Astrocyte of the hippocampus (primary cell): ENCODE results near the gene IQSEC1.
A peak's percentile ranks its signal among the peaks of the same experiment; 100 is the strongest.

Experiments used
- DNase-seq: peaks from one replicate; pipeline ENCODE4 v3.0.0; 2011; ENCODE audit warnings: low read depth, low spot score

IQSEC1 gene

DNA sequence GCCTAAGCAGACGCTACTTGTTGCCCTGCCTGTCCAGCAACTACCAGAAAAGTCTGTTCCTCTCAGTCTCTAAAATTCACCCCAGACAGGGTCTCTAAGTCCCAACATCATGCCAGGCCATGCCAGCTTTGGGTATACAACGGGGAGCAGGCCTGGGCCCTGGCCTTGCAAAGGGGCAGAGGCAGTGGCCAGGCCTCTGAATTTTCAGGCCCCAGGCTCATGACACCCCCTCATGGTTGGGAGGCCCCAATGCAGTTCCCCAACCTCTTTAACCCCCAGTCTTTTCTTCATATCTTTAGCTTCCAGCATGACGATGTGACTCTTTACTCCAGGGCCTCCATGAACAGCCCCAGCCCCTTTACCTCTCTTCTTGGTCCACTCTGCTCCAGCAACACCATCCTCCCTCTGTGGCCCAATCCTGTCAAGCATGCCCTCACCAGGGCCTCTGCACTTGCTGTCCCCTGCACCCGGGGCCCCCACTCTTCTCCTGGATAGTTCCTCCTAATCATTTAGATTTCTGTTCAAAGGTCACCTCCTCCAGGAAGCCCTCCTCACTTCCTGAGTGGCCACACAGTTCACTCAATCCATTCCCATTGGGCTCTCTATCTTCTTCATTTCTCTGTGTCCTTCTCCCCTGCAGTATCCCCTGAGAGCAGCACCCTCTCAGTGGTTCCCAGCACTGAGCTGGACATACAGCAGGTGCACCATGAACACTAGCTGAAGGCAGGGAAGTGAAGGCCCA lies 4.8 kb downstream of the IQSEC1 start:
- no peak for DNase-seq

DNA sequence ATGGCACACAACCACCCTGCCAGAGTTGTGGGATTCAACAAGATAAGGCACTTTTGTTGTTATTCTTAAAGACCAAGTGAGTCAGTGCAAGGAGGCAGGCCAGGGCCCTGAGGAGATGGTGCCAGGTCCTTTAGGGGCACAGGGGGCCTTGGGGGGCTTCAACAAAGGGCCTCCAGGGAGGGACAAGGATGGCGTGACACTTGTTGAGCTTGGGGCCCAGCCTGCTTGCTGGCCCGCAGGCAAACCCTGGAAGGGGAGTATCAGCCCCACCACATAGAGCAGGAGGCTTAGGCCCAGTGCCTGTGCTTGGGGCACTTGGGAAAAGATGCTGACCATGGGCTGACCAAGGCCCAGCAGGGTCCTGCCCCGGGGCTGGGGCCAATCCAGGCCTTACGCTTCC lies 5.5 kb downstream of the IQSEC1 start:
- no peak for DNase-seq

DNA sequence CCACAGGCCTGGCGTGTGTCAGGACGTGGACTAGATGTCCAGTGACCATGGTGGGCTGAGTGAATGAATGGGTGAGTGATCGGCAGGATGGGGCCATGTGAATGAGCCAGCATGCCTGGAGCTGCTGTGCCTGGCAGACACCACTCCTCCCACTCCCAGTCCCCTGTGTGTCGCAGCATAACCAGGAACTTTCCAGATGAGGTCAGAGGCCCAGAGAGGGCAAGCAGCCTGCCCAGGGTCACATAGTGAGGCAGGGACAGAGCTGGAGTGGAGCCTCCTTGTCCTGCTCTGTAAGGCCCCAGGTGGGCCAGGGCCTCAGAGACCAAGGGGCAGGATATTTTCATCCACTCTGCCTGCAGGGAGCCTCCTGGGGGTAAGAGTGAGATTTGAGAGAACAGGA lies 6.4 kb downstream of the IQSEC1 start:
- no peak for DNase-seq

DNA sequence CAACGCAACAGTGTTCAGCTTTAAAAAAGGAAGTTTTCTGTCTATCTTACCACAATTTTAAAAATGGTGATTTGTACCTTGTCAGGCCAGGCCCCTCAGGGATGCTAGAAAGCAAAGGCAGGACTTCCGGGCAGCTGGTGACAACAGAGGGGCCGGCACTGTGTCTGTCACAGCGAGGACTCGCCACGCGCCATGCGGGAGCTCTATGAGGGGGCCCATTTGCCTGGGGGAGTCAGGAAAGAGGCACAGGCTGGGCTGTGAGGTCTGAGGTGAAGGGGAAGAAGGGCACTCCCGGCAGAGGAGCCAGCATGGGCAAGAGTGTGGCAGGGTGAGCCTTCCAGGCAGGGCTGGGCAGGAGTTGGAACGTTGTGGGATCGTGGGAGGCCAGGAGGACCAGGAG lies 7.0 kb downstream of the IQSEC1 start:
- DNase-seq: no peak

DNA sequence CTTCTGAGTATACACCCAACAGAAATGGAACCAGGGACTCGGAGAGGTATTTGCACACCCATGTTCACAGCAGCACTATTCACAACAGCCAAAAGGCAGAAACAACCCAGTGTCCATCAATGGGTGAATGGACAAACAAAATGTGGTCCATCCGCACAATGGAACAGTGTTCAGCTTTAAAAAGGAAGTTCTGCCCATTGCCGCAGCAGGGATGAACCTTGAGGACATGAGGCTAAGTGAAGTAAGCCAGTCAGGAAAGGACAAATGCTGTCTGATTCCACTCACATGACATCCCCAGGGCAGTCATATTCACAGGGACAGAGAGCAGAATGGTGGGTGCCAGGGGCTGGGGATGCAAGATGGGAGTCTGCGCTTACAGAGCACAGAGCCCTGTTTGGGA lies 7.5 kb downstream of the IQSEC1 start:
- DNase-seq: no peak

DNA sequence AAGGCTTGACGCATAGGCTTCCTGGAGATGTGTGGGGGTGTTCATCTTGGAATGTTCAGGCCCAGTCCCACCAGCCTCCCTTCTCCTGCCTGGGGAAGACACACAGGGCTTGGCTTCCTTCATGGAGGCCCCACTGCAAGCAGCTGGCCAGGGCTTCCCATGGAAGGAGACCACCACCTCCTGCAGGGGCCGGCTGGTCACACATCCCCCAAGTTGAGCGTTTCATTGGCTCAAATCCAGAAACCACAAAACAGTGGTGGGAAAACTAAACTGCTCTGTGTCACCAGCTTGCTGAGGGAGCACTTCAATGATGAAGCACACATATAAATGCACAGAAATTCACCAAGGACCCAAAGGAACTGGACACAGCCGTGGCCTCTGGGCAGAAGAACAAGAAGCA lies 8.3 kb downstream of the IQSEC1 start:
- peak; percentile 61 for DNase-seq

DNA sequence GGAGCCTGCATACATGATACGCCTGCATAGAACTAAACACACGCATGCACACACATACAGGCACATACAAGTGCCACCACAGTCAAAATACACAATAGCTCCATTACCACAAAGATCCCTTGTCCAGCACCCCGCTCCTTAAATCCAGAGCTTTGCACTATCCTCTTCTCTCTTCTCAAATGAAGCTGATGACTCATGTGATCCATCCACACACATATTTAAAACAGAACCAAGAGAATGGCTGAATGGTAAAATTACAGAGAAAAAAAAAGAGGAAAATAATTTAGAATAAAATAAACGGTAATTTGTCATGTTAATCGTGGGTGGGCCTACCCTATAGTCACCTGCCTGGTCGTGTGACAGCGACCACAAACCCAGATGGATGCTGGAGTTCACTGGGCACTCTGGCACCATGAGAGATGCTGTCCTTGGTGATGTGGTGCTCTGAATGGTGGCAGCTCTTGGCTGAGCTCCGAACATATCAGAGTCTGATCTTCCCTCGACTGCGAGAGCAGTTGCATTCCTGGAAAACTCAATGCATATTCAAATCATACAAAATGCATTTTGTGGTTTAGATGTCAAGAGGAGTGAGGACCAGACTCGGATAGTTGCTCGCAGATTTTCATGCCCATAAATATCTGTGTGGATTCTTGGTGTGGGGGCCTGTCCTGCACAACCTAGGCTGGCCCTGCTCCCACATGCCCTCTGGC lies 8.9 kb downstream of the IQSEC1 start:
- DNase-seq: peak; percentile 31

DNA sequence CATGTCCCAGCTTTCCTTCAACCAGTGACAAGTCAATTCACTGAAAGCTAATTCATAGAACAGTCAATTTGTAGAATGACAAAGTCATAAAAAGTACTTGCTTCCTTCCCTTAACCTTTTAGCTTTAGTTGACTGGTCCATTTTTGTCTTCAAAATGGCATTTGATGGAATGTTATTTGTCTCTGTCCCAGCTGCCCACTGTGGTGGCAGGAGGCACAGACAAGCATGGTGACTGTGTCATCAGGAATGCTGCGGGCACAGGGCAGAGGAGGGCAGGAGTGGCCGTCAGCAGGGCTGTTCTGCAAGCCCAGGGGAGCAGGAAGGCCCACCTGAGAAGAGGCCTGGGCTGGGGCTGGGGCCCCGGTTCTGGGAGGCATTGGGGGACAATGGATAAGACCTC lies 10.0 kb downstream of the IQSEC1 start:
- peak; percentile 52 for DNase-seq

DNA sequence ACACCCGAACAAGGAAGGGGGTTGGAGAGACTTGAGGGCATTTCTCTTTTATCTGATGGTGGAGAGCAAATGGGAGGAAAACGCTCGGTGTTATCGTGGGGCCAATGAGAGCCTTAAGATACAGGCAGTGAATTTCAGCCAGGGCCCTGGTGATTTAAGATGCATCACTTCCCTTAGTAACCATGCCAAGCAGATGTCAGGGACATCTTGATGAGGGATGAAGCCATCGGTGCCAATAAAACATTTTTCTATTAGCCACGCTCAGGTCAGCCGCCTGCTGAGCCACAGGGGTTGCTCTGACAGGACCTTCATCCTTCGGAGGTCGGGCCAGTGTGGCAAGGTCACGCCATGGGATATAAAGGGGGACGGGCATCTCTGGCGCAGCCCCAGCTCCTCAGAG lies 10.6 kb downstream of the IQSEC1 start:
- no peak for DNase-seq

DNA sequence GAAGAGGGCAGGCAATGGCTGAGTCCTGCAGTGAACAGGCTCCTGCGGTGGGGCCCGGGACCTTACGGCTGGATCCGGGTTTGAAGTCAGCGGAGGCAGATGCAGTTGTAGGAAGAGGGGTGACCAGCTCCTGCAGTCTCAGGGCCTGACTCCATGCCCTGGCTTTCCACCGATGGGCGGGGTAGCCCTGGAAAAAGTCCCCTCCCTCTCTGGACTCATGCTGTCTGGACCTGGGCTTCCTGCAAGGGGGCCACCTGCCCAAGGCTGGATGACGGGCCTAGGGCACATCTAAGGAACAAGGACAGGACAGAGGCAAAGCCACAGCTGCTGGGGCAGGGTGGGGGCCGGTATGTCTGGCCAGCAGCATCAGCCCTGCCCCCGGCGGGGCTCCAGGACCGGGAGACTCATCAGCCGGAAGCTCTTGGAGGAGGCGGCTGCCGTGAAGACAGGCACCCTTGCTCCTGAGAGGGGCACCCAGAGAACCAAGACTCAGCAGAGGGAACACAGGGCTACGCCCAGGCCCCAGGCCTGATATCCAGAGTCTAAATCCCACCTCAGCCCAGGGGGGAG lies 12.8 kb downstream of the IQSEC1 start:
- DNase-seq: no peak

DNA sequence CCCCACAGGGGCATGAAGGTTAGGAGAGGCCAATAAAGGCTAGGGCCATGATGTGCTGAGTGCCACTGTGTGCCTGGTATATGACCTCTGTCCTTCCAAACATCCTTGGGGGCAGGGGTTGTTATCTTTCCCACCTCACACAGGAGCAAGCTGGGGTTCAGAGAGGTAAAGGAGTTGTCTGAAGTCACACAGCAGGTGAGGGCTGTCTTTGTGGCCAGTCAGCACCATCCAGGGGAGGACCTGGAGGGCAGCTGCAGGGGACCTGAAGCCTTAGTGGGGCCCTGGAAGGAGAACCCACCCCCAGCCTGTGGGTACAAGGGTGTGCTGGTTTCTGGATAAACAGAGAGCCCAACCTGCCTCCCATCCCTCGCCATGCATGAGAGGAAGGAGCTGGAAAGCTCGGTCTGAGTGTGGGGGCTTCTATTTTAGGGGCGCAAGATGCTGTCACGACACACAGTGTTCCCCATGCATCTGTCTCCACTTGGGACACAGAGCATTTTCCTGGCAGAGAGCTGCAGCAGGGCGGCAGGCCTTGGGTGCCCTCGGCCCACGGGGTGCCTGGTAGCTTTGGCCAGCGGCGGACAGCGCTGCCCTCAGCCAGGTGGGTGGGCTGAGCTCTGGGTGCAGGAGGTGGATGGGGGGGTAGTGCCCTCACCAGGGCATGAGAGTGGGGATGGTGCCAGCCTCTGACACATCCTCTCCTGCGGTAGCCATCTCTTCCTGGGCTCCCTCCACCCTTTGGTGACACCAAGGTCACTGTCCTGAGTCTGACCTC lies 14.7 kb downstream of the IQSEC1 start:
- DNase-seq: no peak

DNA sequence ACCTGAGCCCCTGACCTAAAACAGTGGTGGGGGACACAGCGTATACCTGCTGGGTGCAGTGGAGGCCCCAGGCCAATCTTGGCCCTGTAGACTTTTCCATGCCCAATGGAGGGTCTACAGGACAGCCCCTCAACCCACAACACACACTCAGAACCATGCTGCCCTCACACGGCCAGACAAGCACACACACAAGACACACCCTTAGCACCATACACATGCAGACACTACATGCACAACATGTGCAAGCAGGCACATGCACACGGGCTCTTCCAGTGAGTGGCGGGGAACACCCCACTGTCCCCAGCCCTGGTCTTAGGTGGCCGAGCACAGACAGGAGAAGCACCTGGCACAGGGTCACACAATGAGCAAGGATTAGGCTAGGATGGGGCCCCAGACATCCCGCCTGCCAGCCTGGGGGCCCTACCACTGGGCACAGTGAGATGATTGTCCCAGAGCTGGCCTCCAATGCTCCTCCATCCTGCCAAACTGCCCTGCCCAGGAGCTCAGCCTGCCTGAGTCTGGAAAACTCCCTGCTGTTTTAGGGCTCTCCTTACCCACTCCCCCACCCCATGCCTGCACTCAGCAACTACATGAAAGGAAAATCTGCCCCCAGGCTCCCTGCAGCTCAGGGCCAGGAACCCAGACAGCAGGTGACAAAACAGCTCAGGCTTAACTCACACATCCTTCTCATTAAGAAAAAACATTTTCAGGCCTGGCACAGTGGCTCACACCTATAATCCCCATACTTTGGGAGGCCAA lies 15.8 kb downstream of the IQSEC1 start:
- DNase-seq: no peak

DNA sequence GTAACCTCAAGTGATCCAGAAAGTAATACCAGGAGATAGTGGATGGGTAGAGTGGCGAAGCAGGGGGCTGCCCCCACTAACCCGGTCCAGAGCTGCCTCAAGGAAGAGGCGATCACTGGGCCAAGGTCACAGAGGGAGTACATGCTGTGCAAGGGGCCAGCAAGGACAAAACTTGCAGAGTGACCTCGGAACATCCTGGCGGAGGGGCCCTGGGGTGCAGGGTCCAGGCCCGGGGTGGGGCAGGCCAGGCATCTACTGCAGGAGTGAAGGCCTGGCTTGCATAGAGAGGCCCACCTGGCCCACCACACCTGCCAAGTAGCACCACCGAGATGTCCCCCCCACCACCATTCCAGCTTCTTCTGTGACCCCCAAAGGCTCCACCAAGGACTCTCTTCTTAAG lies 17.6 kb downstream of the IQSEC1 start:
- DNase-seq: no peak

DNA sequence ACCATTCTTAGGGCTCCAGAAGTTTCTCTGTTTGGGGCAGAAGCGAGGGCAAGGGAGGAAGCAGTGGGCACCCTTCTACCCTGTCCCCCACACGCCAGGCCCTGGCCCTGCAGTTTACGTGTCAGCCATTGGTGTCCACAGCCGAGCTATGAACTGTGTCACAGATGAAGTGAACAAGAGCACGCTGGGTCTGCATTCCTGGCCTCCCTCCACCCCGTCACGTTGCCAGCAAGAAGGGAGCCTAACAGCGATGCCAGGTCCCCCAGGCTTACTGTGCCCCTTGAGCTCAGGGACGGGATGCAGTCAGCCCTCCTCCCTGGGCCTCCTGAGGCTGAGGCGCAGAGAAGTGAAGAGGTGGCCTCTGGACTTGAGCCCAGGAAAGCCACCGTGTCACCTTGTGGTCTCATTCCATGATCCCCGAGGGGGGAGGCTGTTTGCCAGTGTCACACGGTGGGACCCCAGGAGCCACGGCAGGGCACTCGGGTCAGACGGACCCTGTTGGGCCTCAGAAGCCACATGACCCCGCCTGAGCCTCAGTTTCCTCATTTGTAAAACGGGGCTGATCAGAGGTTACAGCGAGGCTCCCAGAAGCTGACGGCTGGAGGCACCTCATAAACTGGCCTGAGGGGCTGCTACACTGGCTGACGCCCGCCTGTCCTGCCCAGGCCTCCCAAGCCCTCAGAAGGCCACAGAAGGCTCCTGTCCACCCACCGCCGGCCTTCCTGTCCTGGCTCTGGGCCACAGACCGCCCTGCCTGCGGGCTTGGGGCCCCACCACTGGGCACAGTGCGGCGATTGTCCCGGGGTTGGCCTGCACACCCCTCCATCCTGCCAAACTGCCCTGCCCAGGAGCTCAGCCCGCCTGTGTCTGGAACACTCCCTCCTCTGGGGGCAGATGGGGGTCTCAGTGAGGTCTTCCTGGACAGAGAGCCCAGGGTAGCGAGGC lies 18.6 kb downstream of the IQSEC1 start:
- DNase-seq: no peak

DNA sequence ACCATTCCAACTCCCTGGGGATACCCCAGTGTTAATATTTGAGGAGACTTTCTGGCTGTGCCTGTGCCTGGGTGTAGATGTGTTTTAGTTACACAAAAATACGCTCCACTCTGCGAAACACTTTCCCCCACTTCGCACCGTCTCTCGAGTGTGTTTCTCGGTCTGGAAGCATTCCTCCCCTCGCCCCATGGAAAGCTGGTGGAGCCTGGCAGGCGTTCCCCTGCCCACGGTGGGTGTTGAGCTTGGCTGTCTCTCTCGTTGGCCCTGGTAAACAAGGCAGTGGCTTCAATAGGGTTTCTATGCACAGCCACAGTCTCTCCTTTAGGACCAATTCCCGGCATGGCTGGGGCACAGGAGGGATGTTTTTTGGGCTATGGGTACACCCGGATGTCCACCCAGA lies 19.3 kb downstream of the IQSEC1 start:
- DNase-seq: no peak

DNA sequence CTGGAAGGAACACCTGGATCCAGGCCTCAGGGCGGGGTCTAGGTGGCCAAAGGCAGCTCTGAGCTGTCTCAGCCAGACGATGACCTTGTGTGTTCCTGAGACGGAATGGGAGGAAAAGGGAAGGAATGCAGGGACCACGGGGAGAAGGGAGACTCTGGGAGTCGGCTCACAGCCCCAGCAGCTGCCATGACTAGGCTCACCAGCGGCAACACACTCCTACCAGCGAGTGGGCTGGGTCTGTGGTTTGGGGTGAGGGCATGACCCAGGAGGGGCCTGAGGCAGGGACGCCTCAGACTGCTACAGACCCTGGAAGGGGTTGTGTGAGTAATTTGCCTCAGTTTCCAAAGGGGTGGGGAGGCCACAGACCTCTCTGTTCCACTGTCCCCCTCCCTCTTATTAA lies 19.8 kb downstream of the IQSEC1 start:
- DNase-seq: no peak

DNA sequence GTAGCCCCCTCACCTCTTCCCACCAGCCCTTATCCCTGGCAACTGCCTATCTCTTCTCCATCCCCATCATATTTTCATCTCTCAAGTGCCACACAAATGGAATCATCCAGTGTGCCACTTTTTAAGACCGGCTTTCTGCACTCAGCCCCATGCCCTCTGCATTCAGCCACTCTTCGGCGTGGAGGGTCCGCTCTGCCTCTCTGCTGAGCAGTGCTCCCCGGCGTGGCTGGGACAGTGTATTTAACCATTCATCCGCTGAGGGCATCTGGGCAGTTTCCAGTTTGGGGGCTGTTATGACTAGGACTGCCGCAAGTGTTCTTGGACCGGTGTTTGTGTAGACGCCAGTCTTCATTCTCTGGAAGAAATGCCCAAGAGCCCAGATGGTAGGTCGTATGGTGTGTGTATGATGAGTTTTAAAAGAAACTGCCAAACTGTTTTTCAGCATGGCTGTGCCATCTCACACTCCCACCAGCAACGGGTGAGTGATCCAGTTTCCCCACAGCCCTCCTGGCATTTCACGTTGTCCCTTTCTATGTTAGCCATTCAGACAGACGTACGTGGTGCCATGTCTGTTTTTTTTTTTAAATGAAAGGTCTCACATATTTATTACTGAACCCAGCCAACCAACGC lies 20.9 kb downstream of the IQSEC1 start:
- no peak for DNase-seq

DNA sequence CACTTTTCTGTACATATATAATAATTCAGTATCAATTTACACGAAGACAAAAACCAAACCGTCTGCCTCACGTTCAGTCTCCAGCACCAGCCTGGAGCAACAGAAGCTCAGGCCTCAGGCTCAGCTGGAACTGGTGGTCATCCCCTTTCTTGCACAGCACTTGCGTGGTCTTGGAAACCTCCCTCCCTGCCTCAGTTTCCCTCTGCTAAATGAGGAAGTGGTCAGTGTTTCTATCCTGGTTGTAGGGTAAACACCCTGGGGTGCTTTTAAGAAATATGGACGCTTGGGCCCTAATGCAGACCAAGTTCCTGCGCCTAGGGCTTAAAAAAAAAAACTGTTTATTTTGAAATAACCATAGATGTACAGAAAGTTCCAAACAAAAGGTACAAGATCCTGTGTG lies 21.6 kb downstream of the IQSEC1 start:
- DNase-seq: no peak

DNA sequence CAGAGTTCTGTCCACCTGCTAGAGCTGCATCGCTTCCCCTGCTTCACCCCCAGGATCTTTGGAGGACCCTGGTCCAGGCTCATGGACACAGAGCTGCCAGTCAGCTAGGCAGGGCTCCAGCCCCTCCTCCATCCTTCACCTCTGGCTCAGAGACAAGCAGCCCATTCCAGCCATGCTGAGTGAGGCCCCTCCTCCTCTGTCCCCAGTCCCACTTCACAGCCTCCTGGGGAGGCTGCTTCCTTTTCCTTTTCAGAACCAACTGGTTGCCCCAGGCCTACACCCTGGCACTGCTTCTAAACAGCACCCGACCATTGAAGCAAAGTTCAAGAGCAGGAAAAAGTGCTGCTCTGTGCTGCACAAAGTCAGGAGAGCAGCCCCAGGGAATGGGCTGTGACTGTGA lies 22.2 kb downstream of the IQSEC1 start:
- no peak for DNase-seq

DNA sequence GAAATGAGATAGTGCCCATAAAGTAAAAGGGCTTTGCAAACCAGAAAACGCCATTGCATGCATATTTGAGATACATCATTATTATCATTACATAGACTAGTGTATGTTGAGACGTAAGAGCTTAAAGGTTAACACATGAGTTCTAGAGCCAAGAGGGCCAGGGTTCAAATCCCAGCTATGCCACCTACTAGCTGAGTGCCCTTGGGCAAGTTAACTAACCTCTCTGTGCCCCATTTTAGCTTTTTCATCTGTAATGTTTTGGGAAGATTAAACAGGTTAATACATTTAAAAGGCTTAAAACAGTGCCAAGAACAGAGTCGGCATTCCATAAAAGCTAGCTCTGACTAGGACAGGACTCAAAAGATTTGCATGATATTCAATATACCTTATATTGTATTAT lies 22.8 kb downstream of the IQSEC1 start:
- no peak for DNase-seq
